Ishikawa (cell line): ENCODE results near the gene UNC5C.
A peak's percentile ranks its signal among the peaks of the same experiment; 100 is the strongest.

Experiments
- CEBPB ChIP-seq: IDR thresholded peaks from 2 replicates; pipeline ENCODE4 v1.6.1; 2012
- CREB1 ChIP-seq: IDR thresholded peaks from 2 replicates; pipeline ENCODE4 v1.6.1; 2012; ENCODE audit warnings: low read depth
- EGR1 ChIP-seq: IDR thresholded peaks from 2 replicates; pipeline ENCODE4 v1.6.1; 2012
- EP300 ChIP-seq: IDR thresholded peaks from 2 replicates; pipeline ENCODE4 v1.6.1; 2012; ENCODE audit warnings: borderline replicate concordance
- FOXM1 ChIP-seq: IDR thresholded peaks from 2 replicates; pipeline ENCODE4 v1.6.1; 2012; ENCODE audit warnings: low read depth, borderline replicate concordance
- MAX ChIP-seq: IDR thresholded peaks from 2 replicates; pipeline ENCODE4 v1.6.1; 2012
- NFIC ChIP-seq: IDR thresholded peaks from 2 replicates; pipeline ENCODE4 v1.6.1; 2012
- RAD21 ChIP-seq: IDR thresholded peaks from 2 replicates; pipeline ENCODE4 v1.6.1; 2012; ENCODE audit warnings: low read depth
- REST ChIP-seq: IDR thresholded peaks from 2 replicates; pipeline ENCODE4 v1.6.1; 2012; ENCODE audit warnings: low read depth, mild to moderate bottlenecking
- TAF1 ChIP-seq: IDR thresholded peaks from 2 replicates; pipeline ENCODE4 v1.6.1; 2012; ENCODE audit warnings: low read depth, mild to moderate bottlenecking
- TCF12 ChIP-seq: IDR thresholded peaks from 2 replicates; pipeline ENCODE4 v1.6.1; 2012; ENCODE audit warnings: low read depth
- TEAD4 ChIP-seq: IDR thresholded peaks from 2 replicates; pipeline ENCODE4 v1.6.1; 2012
- USF1 ChIP-seq: IDR thresholded peaks from 2 replicates; pipeline ENCODE4 v1.6.1; 2012
- YY1 ChIP-seq: IDR thresholded peaks from 2 replicates; pipeline ENCODE4 v1.6.1; 2012; ENCODE audit warnings: low read depth
- ZBTB7A ChIP-seq: IDR thresholded peaks from 2 replicates; pipeline ENCODE4 v1.6.1; 2012; ENCODE audit warnings: low read depth

The UNC5C gene

GRCh38 chr4:95363966-95364365 lies 184.8 kb downstream of the UNC5C start:
- no peak for TF ChIP-seq CREB1

- TF ChIP-seq NFIC (no peak), USF1 (no peak), REST (no peak), CEBPB (no peak), RAD21 (no peak), MAX (no peak), FOXM1 (no peak), ZBTB7A (no peak), TEAD4 (no peak), YY1 (no peak), EGR1 (no peak), TCF12 (no peak), CREB1 (no peak), EP300 (no peak), TAF1 (no peak)
Measured at GRCh38 chr4:95363559-95363925, 185.2 kb downstream of the UNC5C start.

GRCh38 chr4:95362906-95363558 lies 185.7 kb downstream of the UNC5C start:
- TF ChIP-seq CEBPB = no peak
- peak; percentile 11; the same call in 1 of the 2 replicates for TF ChIP-seq RAD21

- TF ChIP-seq TEAD4 = no peak
- no peak for TF ChIP-seq CREB1
- TF ChIP-seq TCF12 = no peak
- no peak for TF ChIP-seq CEBPB
- no peak for TF ChIP-seq MAX
- TF ChIP-seq USF1 = no peak
- TF ChIP-seq NFIC = no peak
- no peak for TF ChIP-seq FOXM1
- TF ChIP-seq REST = no peak
- TF ChIP-seq YY1 = no peak
- no peak for TF ChIP-seq EGR1
- TF ChIP-seq ZBTB7A = no peak
- TF ChIP-seq TAF1 = no peak
- no peak for TF ChIP-seq RAD21
- no peak for TF ChIP-seq EP300
Measured at GRCh38 chr4:95362066-95362465, 186.7 kb downstream of the UNC5C start.

- TF ChIP-seq CREB1 = no peak
- no peak for TF ChIP-seq ZBTB7A
- TF ChIP-seq FOXM1 = no peak
- no peak for TF ChIP-seq TCF12
- no peak for TF ChIP-seq TEAD4
- TF ChIP-seq RAD21 = no peak
- TF ChIP-seq TAF1 = no peak
- TF ChIP-seq NFIC = no peak
- TF ChIP-seq EP300 = no peak
- no peak for TF ChIP-seq MAX
- no peak for TF ChIP-seq USF1
- TF ChIP-seq EGR1 = no peak
- TF ChIP-seq REST = no peak
- no peak for TF ChIP-seq YY1
- no peak for TF ChIP-seq CEBPB
Measured at GRCh38 chr4:95361696-95361965, 187.1 kb downstream of the UNC5C start.
